NCI-H345 treated with DMSO at 0.1 percent for 48 hours (cell line): Measurements from ENCODE around the gene IMP4.

ENCODE experiments used
- DNase-seq: peaks from one replicate; lab custom pipeline; 2025; ENCODE audit not compliant: unreplicated experiment; lab: John Stamatoyannopoulos, UW

IMP4 gene

GRCh38 chr2:130375291-130376266, 32.9 kb downstream of the IMP4 start:
- DNase-seq = no peak

- no peak for DNase-seq
Observed at GRCh38 chr2:130376433-130377293, 34.0 kb downstream of the IMP4 start.

- no peak for DNase-seq
Observed at GRCh38 chr2:130377491-130377890, 34.8 kb downstream of the IMP4 start.

GRCh38 chr2:130378206-130378897, 35.7 kb downstream of the IMP4 start:
- no peak for DNase-seq

GRCh38 chr2:130378898-130379214, 36.2 kb downstream of the IMP4 start:
- no peak for DNase-seq

- no peak for DNase-seq
Observed at GRCh38 chr2:130380096-130380934, 37.6 kb downstream of the IMP4 start.

GRCh38 chr2:130381145-130381544, 38.4 kb downstream of the IMP4 start:
- DNase-seq = no peak

GRCh38 chr2:130381619-130382018, 38.9 kb downstream of the IMP4 start:
- DNase-seq = no peak

GRCh38 chr2:130382313-130382917, 39.7 kb downstream of the IMP4 start:
- no peak for DNase-seq

- no peak for DNase-seq
Observed at GRCh38 chr2:130385709-130386108, 43.0 kb downstream of the IMP4 start.

- no peak for DNase-seq
Observed at GRCh38 chr2:130387071-130387400, 44.3 kb downstream of the IMP4 start.

- DNase-seq = no peak
Observed at GRCh38 chr2:130387804-130388203, 45.1 kb downstream of the IMP4 start.

GRCh38 chr2:130388221-130388907, 45.7 kb downstream of the IMP4 start:
- no peak for DNase-seq

GRCh38 chr2:130389358-130389757, 46.7 kb downstream of the IMP4 start:
- DNase-seq = no peak

- DNase-seq = no peak
Observed at GRCh38 chr2:130389783-130390182, 47.1 kb downstream of the IMP4 start.

GRCh38 chr2:130390460-130391057, 47.9 kb downstream of the IMP4 start:
- no peak for DNase-seq

GRCh38 chr2:130391058-130391871, 48.6 kb downstream of the IMP4 start:
- peak; percentile 39 for DNase-seq
